Activated CD4-positive, alpha-beta T cell treated with anti-CD3 and anti-CD28 coated beads, Interleukin-2, amount 50 U/mL, for 4 hours (primary cell): ENCODE results near the gene UGT1A3.

Experiments used
- DNase-seq, 2 experiments: peaks; one replicate each; pipeline ENCODE4 v3.0.0-alpha.2; 2020

The UGT1A3 gene

DNA sequence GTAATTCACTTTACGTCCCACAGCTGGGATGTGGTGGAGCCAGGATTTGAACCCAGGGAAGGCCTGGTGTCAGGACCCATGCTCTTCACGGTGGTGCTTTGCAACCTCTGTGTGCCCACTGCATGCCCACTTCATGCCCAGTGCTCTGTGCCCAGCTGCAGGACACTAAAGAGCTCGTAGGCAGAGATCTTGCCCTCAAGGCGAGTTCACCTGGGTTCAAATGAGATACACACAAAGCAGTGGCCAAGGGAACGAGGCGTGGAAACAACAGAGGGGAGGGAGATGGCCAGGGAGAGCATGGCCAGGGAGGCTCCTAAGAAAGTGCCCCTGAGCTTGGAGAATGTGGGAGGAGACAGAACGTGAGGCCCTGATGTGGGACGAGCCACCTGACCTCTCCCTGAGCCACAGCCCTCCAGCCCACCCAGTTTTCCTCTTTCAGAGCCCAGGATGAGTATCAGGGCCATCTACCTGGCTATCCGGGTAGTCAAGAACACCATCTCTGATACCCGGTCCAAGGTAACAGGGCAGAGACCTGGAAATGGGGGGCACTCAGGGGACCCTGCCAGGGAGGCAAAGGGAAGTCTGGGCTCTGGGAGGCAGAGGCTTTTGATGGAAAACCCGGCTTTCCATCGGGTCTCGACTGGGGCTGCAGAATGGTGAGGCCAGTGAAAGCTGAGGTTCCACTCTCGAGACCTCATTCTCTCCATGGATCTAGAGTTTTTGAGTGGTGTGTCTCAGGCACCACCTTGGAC lies 69.7 kb downstream of the UGT1A3 start:
- DNase-seq, result no peak

DNA sequence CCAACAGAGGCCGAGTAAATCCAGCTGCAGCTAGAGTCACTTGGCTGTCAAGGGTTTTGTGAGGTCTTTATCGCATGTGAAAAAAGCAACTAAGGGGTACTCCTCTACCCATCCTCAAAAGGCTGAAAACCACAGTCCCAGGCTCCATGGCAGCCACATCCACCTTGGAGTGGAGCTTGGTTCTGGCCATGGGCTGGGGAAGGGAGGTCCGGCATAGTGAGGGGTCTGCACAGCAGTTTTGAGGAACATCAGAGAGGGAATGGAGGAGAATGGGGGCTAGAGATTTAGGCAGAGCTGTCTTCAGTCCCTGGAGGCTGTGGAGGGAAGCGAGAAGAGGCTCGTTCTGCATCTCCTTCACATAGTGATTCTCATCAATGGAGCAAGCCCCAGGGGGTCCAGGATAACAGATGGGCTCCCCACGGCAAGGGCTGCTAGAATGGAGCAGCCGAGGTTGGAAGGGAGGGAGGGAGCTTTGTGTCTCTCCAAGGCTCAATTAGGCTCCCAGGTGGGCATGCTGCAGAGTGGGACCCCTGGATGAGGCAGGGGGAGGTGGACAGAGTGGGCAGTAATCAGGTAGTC lies 70.3 kb downstream of the UGT1A3 start:
- DNase-seq, result no peak

DNA sequence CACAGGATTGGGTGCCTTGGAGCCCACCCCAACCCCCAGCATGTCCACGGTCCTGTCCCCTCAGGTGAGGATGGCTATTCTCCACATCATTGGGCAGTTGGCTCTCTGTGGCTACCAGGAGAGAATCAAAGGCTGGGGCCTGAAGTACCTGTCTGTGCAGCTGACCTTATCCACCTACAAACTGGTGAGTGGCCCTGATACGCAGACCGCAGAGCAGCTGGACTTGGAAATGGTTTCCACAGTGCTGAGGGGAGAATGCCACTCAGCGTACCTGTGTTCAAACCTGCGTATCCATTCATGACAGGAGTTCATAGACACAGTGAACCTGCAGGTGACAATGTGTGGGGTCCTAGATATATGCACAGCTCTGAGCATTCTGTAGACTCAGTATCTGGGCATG lies 70.9 kb downstream of the UGT1A3 start:
- no peak for DNase-seq

DNA sequence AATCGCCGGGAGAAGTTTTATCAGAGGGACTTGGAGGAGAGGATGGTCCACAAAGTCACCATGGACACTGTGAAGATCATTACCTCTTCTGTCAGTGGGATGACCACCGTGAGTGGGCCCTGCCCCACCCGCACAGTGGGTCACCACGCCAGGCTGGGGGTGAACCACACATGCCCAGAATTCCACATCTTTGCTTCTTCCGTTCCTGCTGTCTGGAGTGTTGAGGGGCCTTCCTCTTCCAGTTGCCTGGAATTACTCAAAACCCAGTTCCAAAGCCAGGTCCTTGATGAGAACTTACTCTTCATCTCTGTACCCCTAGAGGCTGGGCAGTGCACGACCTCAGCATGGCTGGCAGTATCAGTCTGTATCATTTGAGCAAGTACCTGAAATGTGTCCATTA lies 71.4 kb downstream of the UGT1A3 start:
- no peak for DNase-seq

DNA sequence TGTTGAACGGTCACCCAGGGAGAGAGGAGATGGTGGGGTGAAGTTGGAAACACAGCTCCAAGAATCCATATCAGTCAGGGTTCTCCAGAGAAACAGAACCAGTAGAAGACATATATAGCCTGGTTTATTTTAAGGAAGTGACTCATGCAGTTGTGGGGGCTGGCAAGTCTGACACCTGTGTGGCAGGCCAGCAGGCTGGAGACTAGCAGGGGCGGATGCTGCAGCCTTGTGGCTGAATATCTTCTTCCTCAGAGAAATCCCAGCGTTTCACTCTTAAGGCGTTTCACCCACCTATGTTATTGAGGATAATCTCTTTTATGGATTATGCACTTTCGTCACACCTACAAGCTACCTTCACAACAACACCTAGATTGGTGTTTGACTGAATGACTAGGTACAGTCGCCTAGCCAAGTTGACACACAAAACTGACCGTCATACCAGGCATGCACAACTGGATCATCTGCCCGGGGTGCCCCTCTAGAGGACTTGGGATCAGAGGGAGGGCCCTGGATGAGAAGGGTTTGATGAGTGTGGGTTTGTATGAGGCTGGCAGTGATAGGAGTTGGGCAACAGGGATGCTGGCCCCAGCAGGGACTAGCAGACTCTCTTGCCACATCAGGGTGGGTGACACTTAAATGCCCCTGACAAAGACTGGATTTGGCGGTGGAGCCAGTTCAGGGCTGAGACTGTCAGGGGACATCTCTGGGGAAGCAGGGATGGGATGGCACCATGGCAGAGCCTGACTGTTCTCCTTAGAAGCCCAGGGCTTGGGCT lies 72.7 kb downstream of the UGT1A3 start:
- no peak for DNase-seq

DNA sequence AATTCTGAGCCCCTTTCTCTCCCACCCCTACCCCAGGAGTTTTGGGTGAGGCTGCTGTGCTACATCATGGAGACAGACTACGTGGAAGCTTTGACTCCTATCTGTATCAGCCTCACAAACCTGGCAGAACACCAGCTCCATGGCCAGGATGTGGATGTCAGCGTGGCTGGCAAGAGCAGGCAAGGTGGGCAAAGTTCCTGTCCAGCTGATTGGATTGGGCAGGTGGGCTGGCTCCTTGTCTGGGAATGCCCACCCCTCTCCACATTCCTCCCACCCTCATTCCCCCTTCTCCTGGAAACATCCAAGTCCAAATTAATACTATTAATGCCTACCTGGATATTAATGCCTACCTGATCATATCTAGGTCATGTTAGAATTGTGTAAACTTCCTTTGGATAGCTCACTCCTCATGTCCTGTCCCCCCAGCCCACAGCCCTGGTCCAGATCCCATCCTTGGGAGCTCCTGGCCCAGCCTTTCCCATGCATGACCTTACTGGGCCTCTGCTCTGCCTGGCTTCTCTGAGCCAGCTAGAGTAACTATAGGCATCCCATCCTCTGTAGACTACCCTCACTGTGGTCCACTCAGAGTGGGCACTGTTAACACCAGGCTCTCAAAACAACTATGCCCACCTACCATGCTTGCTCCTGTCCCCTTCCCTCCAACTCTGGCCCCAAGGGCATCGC lies 73.4 kb downstream of the UGT1A3 start:
- no peak for DNase-seq

DNA sequence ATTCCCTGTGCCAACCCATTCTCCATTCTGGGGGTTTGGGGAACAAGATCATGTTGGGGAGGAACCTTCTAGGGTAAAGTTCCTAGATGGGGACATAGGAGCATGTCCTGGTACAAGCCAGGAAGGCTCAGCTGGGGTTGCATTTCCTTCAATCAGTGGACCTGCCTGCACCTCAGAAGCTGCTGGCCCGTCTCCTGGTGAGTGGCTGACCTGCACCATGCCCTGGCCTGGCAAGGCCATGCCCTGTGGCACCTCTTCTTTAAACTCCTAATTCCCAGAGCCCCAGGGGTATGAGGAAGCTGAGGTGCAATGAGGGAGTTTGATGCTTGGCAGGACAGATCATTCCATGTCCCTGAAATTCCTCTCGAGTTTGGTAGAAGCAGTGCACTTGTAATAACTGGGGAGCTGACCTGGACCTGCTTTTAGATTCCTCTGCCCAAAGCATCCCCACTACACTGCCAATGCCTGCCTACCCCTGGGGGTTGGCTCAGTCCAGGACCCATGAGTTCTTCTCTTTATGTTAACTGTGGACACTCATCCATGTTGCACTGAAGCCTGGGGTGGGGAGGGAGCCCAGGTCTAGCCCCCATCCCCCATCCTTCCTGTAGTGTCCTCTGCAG lies 74.6 kb downstream of the UGT1A3 start:
- DNase-seq, result no peak

DNA sequence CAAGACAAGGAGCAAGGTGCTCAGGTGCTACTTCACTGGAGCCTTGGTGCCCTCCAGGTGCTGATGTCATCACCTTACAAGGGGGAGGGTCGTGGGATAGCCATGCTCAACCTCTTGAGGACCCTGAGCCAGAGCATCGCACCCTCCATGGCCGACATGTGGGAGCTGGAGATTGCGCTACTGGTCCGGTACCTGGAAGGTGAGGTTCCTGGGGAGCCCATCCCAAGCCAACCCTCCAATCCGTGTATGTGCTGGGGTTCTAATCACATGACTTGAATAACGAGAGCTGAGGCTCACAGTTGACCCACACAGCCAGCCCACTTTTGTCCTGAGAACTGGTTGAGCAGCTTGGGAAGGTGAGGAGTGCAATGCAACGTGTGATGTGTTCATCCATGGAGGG lies 75.2 kb downstream of the UGT1A3 start:
- DNase-seq, result no peak

DNA sequence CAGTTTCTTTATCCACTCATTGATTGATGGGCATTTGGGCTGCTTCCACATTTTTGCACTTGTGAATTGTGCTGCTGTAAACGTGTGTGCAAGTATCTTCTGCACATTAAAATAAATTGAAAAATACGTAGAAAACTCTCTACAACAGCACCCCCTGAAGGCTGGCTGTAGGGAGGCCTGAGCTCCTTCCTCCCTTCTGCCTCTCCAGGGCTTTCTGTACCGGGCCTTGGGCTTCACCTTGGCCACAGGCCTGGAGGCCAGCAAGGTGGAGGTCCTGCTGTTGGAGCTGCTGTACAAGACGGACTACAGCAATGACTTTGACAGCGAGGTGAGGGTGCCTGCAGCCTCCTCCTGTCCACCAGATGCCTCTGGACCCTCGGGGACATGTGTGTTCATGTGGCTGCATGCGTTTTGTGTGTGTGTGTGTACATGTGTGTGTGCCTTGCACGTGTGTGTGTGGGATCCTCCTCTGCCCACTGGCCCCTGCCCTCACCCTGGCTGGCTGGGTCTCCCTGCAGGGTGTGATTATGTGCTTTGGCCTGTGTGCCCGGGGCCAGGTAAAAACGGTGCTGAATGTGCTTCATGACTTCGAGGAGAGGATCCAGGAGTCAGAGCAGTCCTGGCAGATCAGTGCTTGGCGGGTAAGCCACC lies 78.5 kb downstream of the UGT1A3 start:
- DNase-seq, result no peak

DNA sequence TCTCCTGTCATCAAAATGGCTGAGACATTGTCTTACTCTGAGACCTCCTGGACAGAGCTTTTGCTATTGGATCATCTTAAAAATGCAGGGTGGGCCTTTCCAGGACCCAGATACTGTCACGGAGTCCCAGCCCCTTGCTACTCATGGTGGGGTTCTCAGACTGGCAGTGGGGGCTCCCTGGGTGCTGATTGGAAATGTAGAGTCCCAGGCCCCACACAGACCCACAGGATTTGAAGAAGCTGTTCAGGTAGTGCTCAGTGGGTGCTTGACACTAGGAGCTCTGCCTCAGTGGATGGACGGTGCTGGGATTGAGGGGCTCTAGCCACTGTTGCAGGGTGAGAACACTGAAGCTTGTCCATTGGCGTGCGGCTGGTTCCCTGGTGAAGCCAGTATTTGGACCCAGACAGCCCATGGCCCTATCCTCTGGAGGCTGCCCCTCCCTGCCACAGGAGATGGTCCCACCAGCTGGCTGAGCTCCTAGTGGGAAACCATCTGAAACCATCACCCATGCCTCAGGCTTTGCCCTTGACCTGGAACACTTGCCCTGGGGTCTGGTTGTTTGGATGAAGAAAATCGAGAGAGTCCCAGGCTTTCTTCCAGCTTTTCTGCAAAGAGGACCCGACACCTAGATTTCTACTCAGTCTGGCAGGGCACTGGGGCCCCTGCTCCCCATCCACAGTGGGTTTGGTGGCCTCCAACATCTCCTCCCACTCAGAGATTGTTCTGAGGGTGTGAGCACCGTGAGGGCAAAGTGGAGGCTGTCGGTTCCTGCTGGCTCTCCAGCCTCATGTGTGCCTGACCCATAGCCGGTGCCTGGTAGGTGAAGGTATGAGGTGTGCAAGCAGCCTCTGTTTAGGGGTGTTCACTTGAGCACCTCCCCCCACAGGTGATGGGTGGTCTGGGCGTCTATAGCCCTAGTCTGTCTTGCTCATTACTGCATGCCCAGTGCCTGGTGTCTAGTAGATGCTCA lies 79.4 kb downstream of the UGT1A3 start:
- DNase-seq, result no peak

DNA sequence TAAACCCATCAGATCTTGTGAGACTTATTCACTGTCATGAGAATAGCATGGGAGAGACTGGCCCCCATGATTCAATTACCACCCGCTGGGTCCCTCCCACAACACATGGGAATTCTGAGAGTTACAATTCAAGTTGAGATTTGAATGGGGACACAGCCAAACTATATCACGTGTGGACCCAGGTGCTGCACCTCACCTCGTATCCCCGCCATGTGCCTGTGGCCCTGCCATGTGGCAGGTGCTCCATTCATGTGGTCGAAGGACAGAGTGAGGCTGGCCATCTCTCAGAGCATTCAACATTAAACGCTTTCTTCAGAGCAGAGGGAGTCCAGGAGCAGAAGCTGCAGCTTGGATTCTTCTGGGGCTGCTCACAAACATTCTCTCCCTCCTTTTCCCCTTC lies 81.5 kb downstream of the UGT1A3 start:
- DNase-seq, result no peak

DNA sequence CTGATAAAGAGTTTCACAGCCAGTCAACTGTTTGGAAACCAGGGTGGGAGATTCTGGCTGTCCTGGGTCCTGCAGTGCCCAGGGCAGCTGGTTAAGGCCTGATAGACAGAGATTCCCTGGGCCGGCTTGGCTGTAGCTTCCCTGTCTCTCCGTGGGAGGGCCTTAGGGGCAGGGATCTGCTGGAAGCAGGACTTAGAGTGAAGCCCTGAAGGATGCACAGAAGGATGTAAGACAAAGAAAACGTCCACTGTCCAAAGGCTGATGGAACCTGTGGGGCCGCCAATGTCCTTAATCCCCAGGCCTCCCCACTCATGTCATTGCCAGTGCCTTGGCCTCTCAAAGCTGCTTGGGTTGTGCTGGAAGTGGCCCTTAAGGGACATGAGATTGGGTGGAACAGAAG lies 82.2 kb downstream of the UGT1A3 start:
- no peak for DNase-seq

DNA sequence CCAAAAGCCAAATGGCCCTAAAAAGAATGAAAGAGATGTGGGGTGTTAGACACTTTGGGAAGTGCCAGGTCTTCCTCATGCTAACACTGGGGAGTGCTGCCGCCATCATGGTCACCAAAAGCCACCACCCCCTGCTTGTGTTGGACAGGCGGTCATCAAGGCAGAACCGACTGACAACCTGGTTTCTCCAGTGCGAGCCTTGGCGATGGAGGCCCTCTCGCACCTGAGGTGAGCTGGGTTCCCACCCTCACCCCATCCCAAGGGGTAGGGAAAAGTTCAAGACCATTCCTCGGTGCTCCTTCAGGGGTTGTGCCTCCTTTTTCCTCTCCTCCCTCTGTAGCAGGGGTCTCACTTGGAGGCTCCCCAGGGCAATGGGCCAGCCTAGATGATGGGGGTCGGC lies 82.9 kb downstream of the UGT1A3 start:
- no peak for DNase-seq

DNA sequence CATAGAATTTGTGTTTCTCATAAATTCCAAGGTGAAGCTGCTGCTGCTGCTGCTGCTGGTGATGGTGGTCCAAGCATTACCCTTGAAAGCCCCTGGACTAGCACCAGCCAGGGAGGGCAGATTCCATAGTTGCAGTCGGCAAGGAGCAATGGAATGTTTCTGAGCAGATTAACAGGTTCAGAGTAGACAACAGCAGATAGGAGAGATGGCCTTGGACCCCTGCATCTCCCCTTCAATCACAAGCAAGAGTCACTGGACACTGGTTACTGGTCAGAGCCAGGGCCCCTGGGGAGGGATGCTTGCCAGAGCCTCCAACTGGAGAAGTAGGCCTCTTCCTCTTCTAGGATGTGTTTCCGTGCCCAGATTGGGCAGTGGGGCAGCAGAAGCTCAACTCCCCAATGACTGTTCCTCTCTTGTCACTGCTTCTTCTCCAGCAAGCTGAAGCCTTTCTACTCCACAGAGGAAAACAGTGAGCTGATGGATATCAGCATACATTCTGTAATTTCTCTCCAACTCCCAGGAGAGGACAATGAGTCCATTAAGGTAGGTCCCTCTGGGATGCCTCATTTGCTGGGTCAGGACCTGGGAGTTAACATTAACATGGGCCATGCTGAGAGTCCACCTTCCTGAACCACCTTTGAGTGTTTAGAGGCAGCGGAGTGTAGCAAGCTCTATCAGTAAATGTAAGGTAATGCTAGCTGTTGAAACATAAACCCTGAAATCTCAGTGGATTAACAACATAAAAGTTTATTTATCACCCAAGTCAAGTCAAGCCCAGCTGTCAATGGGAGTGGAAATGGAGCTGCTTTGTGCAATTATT lies 84.6 kb downstream of the UGT1A3 start:
- DNase-seq, result no peak

DNA sequence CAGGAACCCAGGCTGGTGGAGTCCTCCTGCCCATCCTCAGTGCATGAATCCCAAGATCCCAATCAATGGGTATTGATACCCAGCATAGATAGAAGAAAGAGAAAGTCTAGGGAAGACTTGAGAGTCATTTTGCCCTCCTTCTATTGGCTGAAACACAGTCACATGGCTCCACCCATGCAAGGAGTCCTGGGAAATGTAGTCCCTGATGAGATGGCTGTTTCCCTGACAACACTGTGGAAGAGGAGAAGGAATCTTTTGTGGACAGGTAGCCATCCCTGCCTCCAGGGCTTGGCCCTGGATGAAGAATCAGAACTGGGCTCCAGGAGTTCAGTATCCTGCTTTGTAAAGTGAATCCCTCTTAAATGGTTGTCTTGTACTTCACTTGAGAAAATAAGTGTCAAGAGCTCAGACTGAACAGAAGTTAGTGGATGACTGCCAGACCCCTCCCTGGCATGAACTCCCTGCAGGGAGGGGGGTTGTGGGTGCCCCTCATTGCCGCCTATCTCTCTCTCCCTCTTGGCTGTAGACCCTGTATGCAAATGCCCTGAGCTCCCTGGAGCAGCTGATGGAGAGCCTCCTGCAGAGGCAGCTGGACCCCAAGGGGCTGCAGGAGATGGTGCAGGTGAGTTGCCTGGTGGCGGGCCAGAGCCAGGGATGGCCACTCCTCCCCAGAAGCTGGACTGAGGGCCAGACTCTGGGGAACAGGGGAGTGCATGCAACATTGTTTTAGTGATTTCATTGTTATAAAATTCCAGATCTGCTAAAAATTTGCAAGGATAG lies 85.4 kb downstream of the UGT1A3 start:
- no peak for DNase-seq

DNA sequence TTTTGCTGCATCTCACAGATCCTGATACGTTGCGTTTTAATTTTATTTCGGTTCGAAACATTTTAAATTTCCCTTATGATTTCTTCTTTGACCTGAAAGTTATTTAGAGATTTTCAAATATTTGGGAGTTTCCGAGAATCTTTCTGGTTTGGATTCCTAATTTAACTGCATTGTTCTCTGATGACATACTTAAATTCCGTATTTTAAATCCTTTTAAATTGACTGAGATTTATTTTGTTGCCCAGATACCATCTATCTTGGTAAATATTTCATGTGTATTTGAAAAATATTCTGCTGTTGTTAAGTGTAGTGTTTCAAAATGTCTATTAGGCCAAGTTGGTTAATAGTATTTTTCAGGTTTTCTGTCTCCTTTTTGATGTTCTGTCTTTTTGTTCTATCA lies 87.0 kb downstream of the UGT1A3 start:
- DNase-seq, result no peak

DNA sequence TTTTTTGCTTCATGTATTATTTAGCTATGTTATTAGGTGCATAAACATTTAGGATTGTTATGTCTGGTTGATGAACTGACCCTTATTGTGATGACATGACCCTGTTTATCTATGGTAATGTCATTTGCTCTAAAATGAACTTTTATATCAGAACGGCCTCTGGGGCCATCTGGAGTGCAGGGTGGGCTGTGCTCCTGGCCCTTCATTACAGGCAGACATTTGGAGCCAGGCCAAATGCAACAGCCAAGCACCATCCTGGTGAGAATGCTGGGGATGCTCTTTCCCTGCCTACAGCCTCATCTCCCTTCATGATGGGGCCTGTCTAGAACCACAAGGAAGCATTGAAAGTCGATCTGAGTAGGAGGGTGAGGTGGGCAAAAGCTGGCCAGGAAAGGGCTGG lies 87.5 kb downstream of the UGT1A3 start:
- DNase-seq, result no peak

DNA sequence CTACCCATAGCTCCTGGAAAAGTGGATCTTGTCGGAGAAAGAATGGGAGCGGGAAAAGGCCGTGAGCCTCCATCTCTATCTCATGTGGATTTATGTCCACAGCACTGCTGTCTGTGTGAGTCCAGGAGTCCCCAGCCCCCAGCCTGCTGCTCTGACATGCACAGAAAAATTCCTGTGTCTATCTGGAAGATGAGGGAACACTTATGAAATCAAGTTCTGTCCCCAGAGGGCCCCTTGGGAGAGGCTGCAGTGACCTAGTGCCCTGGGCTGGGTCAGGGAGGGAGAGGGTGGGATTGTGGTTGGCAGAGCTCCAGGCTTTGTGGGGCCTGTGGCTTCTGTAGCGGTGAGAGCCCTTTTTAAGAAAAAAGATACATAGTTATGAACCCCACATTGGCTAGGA lies 87.9 kb downstream of the UGT1A3 start:
- no peak for DNase-seq

DNA sequence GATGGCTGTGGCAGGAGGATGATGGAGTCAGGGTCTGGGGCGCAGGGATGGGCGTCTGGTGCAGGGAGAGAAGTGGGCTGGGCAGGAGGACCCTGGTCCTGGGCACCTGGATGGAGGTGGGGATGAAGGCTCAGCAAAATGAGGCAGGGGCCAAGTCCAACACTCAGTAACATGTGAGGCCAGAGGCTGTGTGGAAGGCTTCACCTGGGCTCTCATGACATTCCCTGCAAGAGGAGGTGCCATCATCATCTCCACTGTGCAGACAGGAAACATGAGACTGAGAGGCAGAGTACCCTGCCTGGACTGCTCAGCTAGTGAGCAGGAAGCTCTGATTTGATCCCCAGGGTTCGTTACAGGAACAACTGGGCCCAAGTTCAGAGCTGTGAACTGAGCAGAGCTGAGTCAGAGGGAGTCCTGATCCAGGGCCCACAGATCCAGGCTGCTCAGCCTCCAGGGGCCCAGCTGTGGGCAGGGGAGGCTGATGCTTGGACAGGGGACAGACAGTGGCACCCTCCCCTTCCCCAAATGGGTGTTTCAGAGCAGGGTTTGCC lies 88.6 kb downstream of the UGT1A3 start:
- no peak for DNase-seq
